ENCODE data around the gene GREB1.
"Not testable (repeated sequence)": the region's sequence is repeated elsewhere in the genome, so short reads cannot be mapped to it uniquely, and the experiment has no call there.

GREB1 gene

DNA sequence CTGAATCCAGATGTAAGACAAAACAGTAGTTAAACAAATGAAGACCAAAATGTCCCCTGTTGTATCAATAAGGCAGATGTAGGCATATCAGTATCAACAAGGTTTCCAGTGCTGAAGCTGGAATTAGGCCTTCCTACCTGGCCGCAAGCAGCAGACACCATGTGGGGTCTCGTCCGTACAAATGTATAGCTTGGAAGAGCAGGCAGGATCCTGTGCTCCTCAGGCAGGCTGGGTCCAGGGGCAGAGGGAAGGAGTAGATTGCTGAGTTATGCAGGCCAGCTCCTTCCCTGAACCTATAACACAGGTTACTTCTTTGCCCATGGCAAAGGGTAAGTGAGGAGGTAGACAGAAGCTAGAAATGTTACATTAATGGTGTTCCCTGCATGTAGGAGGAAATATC is 112.7 kb downstream of the GREB1 start:
- DNase-seq = no peak

DNA sequence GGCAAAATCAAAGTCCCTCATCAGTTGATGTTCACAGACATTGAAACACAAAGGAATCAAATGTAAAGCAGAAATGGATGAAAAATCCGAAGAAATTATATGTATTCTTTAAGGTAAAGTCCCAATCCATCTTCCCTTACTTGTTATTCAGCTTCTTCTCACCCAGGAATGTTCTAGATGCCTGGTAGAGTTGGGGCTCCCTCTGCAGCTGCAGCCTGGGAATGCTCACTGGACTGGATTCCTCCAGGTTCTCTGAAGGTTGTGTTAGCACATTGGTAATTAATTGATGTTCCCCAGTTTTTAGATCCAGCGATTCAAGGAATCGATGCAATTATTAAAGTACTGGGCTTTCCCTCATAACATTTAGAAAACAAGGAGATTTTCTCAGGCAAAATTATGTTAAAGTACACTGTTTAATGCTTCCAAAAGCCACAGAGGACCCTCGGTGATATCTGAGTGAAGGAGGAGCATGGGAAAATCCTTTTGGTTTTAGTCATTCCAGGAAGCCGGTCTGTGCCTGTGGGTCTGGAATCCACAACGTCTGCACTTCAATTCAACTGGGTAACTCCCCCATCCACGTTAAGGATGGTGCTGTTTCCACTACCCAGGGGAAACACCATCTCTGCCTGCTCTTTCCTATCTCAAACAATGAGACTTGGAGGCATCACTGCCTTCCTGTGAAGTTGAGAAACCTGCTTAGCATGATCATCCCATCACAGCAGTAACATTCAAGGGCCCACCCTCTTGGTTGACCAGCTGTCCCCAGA is 114.2 kb downstream of the GREB1 start:
- no peak for DNase-seq

DNA sequence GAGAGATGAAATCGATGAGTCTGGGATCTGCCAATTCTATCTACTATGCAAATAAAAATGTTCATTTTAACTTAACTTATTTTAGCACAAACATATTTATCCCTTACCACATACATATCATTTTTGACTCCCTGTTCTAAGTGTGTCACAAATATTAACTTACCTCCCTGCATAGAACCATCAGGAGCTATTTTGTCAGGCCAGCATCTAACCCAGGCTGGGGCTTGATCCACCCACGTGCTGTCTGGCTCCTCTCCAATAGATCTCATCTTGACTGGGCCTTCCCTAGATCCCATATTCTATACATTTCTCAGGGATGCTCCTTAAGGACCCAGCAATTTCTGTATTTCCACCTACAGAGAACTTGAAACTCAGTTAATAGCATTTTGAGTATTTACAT is 115.2 kb downstream of the GREB1 start:
- no peak for DNase-seq

DNA sequence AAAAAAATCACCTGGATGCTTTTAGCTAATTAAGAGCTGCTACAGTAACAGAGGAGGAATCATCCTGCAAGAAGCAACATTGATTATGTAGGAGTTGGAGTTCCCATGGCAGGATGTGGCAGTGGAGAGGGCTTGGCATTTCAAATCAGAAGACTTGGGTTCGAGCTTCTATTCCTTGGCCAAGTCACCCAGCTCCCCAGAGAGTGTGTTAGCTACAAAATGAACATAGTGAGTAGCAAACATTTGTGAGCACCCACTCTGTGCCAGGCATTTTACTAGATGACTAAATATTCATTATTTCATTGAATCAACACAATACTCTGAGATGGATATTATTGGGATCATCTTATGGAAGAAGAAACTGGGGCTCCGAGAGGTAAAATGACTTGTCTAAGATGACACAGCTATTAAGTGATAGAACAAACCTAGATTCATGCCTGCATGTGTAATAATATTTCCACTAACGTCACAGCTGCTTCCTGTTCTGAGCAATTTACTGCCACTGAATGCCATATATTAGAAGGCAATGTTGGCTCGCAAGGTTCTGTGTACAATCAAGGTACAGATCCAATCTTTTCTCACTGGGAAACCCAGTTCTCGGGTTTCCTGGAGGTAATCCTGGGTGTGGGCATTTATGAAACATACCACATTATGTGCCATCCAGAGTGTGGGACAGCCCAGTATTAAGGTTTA is 118.2 kb downstream of the GREB1 start:
- no peak for DNase-seq

DNA sequence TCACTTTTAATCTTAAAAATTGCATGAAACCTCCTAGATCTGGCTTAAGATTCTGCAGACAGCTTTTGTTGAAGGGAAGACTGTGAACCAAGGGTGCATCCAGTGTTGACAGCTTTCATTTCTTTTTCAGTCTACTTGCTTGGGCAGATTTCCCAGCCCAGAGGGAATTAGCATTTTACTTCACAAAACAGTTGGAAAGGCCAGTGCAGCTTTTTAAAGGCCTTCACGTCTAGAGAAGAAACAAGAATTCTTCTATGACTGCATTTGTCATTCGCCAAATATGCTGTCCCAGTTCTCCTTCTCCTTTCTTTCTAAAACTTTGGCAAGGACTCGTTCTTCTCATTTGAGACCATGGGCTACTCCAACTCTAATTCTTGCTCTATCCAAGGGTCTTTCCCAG is 118.7 kb downstream of the GREB1 start:
- no peak for DNase-seq

DNA sequence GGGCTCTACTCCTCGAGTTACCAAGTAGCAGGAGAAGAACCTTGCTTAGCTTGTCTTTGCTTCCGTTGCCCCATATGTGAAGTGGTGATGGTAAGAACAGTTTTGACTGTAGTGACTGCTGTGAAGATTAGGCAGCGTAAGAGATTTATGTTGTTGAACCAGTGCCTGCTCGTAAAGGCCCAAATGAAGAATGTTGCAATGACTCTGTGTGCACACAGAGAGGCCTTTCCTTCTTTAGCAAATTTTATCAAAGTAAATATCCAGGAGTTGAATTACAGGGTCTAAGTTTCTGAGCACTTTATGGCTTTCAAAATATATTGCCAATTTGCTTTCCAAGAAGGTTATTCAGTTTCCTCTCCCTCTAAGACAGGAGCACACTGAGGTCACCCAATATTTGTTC is 121.7 kb downstream of the GREB1 start:
- no peak for DNase-seq

DNA sequence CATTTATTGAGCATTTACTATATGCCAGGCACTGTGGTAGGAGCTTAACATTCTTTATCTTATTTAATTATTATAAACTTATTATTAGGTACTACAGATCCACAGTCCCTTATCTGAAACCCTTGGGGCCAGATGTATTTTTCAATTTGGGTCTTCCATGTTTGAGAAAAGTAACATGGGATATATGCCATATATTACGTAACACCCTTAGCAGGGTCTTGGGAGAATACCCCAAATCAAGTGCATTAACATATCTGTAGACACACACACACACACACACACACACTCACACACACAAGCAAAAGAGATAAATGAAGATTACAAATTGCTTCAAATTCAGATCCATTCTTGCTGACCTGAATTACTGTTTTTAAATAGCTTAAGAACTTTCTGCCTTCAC is 122.4 kb downstream of the GREB1 start:
- DNase-seq = no peak

DNA sequence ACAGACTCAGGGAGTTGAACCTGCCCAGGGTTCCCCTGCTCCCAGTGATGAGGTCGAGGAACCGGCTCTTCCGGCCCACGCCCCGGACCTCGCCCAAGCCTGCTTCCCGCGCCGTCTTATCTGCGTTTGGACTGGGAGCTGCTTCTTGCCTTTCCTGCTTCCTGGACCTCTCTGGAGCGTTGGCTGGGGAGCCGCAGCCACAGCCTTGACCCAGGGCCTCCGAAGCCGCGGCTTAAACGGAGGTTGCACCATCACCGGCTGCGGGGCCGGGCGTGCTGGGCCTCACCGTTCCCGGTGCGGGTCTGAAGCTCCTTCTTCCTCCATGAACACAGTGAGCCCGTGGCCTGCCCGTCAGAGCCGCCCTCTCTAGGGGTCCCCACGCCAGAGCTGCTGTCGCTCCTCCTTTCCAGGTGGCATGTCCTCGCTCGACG is 122.8 kb downstream of the GREB1 start:
- DNase-seq = no peak

DNA sequence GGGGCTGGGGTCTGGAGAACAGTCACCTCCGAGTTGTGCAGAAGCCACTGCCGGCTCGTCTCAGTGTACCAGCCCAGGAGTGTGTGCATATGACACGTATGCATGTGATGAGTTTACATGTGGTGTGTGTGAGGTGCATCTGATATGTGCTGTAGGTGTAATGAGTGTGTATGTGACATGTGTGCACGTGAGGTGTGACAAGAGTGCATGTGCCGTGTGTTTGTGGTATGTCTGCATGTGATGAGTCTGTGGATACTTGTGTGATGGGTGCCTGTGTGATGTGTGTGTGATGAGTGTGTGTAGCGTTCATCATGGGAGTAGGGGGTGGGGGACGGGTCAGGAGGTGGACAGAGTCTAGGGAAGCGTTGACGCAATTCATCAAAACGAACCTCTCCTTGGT is 123.3 kb downstream of the GREB1 start:
- DNase-seq = no peak

DNA sequence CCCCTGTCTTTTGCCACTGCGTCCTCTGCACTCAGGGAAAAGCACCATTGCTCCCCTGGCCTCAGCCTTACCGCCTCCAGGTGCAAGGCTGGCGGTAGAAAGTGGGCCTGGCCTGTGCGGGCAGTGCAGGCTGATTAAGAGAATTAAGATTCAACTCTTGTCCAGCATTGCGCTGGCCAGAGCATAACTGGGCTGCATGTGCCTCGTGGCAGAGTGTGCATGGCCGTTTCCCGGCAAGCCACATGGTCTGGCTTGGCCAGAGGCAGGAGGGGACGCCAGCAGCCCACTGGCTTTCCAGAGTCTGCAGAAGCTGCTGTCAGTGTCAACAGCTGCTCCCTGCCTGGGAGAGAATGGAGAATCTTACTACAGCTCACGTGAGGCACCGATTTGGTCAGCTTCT is 123.8 kb downstream of the GREB1 start:
- DNase-seq = no peak

DNA sequence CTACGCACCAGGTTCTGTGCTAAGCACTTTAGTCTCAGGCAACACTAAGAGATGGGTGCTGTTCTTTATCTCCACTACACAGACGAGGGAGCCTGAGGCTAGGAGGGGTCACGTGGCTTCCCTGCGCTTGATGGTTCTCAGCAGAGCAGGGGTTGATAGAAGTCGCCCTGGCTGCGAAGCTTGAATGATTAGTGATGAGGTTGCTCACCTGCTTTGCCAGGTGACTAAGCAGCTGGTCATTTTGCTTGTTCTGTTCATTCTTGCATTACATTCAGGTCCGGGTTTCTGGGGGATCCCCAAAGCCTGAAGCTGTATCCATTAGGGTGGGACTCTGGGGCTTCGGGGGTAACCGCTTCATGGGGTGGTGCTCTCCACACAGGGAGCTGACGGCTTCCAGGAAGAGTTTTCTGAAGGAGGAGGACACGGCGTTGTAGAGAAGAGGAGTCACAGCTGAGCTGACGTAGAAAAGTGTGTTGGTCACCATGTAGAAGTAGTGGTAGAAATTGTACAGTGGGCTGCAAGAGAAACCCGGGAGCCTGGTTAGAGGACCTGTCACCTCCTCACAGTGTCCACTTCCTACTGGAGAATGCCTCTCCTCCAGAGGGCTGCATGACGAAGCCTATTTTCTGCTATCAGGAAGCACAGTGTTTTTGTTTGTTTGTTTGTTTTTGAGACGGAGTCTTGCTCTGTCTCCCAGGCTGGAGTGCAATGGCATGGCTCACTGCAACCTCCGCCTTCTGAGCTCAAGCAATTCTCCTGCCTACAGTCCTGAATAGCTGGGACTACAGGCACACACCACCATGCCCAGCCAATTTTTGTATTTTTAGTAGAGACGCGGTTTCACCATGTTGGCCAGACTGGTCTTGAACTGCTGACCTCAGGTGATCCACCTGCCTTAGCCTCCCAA is 124.6 kb downstream of the GREB1 start:
- DNase-seq = no peak

DNA sequence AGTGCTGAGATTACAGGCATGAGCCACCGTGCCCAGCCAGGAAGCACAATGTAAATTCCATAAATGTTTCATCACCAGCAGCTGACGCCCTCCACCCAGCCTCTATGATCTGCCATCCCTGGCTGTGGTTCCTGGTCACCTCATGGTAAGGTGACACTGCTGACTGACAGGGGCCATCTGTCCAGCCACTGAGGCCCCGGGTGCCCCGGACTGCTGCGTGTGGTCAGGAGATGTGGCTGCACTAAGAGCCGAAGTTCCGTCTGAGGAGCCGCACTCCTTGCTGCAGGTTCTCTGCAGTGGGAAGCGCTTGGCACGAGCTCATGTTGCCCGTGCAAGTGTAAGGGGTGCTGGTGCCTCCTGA is 125.2 kb downstream of the GREB1 start:
- no peak for DNase-seq

DNA sequence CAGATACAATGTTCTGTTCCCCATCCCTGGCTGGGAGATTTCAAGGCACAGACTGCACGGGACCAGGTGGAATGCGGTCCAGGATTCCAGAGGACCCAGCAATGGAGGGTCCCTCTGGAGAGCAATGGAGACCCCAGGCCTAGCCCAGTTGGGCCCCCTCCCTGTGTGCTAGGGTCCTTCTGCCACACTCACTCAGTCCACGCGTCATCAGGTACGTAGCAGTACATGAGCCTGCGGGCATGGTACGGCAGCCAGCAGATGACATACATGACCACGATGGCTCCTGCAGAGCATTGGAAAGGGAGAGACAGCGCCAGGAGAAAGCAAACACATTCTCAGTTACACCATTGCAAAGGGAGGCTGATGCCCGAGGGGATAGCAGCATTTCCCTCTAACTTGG is 126.0 kb downstream of the GREB1 start:
- DNase-seq = no peak

DNA sequence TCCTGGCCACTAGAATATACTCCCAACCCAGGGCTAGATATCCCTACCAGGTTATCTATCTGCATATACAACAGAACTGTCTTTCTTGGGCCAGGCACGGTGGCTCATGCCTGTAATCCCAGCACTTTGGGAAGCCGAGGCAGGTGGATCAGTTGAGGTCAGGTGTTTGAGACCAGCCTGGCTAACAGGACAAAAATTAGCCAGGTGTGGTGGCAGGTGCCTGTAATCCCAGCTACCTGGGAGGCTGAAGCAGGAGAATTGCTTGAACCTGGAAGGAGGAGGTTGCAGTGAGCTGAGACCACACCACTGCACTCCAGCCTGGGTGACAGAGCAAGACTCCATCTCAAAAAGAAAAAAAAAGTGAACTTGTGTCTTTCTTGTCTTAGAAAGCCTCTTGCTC is 126.6 kb downstream of the GREB1 start:
- not testable (repeated sequence) for DNase-seq

DNA sequence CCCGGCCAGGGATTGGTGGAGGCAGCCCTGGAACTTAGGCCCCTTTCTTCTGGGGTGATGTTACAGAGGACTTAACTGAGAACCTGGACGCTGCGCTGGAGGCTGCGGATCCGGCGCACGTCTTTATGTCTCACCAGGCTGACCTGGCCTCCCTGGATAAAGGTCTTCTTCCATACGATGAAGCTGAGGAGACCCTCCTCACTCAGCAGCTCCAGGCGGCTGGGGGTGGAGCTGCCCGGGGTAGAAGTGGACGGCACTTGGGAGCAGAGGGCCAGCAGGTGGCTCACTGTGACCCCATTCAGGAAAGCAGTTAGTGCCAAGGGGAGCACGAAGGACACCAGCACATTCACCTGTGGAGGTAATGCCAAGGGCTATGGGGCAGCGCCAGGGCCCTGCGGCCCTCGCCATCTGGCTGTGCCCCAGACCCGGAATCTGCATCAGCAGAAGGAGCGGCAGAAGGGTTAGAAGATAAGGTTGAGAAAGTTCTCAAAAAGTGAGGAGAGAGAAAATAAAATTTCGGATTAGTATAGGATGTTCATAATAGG is 128.1 kb downstream of the GREB1 start:
- DNase-seq = no peak

DNA sequence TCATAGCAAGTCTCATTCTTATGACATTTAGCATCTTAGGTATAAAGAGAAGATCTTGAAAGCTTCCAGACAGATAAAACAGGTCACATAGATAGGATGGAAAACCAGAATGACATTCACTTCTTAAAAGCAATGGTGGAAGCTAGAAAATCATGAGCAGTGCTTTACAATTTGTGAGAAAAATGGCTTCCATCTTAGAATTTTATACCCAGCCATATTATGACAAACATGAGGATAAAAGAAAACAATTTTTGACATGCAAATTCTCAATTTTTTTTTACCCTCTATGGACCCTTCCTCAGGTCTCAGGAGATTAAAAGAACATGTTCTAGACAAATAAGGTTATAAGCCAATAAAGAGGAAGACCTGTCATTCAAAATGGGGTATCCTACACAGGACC is 129.0 kb downstream of the GREB1 start:
- DNase-seq = no peak

DNA sequence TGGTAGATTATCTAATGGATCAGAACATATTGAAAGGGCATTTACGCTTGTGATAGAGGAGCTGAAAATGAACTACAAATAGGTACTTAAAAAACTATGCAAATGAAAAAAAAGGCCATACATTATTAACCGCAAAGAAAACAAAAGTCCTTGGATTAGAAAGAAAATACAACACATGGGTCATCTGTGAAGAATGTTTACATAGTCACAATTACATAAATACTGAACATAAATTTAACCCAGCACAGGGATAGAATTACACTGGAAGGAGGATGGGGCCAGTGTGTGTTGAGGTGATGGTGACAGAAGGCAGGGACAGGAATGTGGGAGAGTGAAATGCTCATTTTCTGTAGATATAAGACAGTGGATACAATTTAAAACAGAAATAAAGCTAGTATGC is 129.6 kb downstream of the GREB1 start:
- DNase-seq = no peak

DNA sequence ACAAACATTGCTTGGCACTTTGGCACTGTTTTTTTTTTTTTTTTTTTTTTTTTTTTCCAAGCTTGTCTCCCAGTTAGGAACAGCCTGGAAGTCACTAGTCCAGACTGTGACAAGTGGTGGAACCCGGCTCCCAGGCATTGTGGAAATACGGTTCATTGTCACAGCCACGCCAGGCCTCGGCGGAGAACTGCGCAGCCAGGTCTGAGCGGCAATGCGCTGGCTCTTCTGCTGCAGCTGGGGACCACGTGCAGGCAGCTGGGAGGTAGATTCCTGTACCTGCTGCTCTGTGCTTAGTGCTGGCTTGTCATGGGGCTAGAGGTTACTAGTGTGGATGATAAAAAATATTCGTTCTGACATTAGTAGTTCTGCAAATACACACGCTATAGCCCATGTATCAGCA is 131.2 kb downstream of the GREB1 start:
- no peak for DNase-seq

DNA sequence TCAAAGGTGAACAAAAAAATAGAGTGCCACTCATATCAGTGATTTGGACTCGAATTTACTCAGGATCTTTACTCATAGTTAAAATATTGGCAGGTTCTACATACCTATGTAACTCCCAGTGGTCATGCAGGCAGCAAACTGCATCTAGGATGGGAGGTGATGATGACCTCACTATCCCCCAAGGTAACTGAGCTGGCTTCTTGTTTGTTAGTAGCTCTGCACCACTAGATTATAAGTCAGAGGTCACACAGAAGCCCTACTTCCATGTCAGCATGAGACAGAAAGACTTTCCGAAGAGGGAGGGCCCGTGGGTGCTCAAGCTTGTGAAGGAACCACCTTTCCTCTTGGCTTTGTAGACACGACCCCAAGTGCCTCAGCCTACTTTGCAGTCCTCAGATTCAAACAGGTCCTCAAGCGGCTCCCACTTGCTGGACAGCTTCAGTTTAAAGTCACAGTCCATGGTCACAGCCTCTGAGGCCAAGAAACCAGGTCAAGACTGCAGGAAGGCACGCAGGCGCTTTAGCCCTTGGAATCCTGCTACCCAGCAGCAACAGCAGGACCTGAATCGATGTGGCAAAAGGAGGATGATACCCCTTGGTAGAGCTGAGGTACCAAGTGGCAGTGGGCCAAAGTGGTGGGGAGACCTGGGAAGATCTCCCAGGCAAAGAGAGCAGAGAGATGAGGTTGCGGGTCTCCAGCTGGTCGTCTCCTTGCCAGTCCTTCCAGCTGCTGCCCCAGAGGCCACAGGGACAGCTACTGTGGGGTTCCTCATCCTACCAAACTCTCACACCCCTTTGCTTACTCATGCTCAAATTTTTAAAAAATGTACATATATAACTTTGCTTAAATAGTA is 131.9 kb downstream of the GREB1 start:
- DNase-seq = no peak

DNA sequence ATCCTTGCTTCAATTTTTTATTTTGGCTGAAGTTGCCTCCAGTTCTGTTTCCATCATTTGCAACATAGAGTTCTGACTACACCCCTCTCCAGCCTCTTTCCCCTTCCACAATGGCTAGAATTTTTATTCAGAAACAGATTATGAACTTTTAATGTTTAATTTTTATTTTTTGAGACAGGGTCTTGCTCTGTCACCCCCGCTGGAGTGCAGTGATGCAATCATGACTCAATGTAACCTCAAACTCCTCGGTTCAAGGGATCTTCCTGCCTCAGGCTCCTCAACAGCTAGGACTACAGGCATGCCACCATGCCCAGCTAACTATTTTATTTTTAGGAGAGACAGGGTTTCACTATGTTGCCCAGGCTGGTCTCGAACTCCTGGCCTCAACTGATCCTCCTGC is 133.3 kb downstream of the GREB1 start:
- DNase-seq = no peak

DNA sequence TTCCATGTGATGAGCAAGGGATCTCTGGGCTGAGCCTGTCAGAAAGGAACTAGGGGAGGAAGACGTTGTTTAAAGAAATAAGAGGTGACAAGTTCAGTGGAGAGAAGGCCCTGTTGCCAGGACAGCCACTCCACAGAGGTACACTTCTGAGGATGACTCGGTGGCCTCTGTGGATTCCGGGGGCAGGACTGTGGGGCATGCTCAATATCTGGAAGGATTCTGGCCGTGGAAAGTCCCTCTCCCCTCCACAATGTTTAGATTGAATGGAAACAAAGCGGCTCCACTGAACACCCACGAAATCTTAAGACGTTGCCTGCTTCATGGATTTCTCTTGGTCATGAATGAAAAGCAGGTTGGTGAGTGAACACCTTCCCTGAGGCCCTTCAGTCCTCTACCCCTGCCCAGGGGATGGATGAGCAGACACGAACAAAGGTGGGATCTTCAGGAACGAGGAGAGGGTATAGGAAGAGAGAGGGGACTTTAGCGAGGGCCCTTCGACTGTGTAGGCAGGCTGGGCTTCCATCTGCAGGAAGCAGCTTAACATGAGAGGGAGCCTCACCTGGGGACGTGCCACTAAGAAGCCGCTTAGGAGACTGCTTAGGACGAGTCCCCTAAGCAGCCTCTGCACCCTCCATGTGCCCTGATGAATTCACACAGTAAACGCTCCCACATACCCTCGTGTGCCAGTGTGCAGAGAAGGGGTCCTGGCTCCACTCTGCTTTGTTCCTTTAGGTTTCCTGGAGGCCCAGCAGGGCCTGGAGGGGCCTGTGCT is 134.2 kb downstream of the GREB1 start:
- no peak for DNase-seq
